Kidney glomerular epithelial cell (primary cell): ENCODE measurements around the gene KCNC2.

Experiments used
- DNase-seq: peaks from one replicate; lab custom pipeline; 2025; lab: John Stamatoyannopoulos, UW

Gene KCNC2

DNA sequence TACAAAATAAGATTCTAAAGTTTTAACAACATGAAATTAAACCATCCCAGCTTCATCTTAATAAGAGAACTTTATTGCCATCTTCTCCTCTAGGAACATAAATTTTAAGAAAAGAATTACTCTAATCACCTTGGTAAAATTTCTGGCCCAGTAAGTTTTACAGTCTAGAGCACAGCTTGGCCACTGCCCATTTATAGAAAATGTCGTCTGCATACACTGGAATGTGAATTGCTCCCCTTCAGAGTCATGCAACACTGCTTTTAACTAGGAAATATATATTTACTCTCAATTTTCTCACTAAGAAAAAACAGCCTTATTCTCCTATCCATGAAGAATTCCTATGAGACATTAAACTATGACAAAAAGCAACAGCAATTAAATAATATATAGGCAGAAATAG is 48.2 kb downstream of the KCNC2 start:
- peak; percentile 44 for DNase-seq

GRCh38 chr12:75157385-75157784 is 52.3 kb downstream of the KCNC2 start:
- no peak for DNase-seq

- DNase-seq, result no peak
Measured at GRCh38 chr12:75155962-75156361, 53.7 kb downstream of the KCNC2 start.

GRCh38 chr12:75154388-75154787 is 55.3 kb downstream of the KCNC2 start:
- DNase-seq, result no peak

GRCh38 chr12:75139196-75139595 is 70.4 kb downstream of the KCNC2 start:
- no peak for DNase-seq

- no peak for DNase-seq
Measured at GRCh38 chr12:75137896-75138295, 71.7 kb downstream of the KCNC2 start.

- DNase-seq, result no peak
Measured at GRCh38 chr12:75135026-75135425, 74.6 kb downstream of the KCNC2 start.

- no peak for DNase-seq
Measured at GRCh38 chr12:75130811-75131210, 78.8 kb downstream of the KCNC2 start.

GRCh38 chr12:75129275-75129674 is 80.4 kb downstream of the KCNC2 start:
- DNase-seq, result no peak

DNA sequence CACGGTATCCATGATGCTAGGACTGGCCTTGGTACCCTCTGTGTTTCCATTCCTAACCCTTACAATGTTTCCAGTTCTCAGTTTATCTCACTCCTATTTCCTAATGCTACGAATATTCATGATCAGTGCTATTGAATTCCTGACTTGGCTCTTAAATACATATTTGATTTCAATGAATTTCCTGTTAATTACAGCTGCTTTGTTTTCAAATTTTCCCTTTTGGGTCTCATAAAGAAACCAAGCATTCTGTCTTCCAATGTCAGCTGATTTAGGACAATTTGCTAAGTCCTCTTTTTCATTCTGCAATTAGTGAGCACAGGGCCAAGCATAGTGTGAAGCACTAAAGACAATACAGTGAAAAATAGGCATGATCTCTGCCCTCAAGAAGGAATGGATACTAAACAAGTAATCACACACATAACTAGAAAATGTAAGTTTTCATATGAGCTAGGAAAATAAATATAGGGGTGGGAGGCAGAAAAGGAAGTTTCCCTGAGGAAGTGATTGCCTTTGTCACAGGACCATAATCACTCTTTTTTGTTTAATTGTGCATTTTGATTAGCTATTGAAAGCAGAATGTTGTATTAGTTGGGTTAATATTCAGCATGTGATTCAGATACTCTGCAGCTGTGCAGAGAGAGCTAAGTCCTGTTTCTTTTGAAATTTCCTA is 88.5 kb downstream of the KCNC2 start:
- no peak for DNase-seq

DNA sequence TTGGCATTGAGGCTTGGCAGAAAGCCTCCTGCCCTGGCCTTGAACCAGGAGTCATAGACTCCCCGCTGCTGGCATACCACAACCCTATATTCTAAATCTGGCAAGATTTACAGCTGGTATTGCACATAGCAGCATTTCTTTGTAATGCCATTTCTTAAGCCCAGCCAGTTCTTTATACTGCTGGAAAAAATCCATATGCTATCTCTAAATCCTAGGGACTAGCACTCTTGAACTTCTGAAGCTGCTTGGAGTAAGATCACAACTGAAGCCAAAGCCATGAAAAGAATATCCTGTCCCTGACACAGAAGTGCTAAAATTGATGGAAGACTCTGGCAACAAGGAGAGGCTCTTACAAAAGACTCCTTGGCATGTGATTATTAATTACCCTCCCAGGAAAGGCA is 89.3 kb downstream of the KCNC2 start:
- no peak for DNase-seq

GRCh38 chr12:75116646-75117198 is 92.9 kb downstream of the KCNC2 start:
- no peak for DNase-seq

- no peak for DNase-seq
Measured at GRCh38 chr12:75115748-75116147, 93.9 kb downstream of the KCNC2 start.

- no peak for DNase-seq
Measured at GRCh38 chr12:75103822-75104221, 105.8 kb downstream of the KCNC2 start.

GRCh38 chr12:75101781-75102180 is 107.9 kb downstream of the KCNC2 start:
- DNase-seq, result no peak

DNA sequence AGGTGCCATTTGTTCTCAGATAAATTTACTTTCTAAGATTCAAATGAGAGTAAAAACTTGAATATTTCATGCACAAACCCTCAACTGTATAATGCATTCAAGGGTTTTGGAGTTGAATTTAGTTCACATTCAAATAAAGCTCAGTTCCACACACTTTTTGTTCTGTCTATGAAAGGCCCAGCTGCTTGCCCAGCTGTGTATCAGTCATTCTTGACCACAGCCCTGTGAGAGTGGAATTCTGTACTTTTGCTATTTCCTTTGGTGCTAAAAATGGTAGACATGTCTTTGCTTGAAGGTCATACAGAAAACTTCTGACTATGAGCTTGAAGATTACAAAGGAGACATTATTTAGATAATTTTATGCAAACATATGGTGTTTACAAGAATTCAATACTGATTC is 110.4 kb downstream of the KCNC2 start:
- DNase-seq, result no peak

DNA sequence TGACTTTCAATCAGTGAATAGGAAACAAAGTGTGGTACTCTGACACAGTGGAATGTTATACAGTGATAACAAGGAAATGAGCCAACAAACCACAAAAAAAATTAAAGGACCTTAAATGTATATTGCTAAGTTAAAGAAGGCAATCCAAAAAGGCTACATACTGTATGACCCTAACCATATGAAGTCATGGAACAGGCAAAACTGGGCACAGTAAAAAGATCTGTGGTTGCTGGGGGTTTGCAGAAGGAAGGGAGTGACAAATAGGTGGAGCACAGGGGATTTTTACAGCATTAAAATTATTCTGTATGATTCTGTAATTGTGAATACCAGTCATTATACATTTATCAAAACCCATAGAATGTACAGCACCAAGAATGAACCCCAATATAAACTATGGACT is 112.6 kb downstream of the KCNC2 start:
- DNase-seq, result no peak

- peak; percentile 1 for DNase-seq
Measured at GRCh38 chr12:75087654-75088053, 122.0 kb downstream of the KCNC2 start.

GRCh38 chr12:75086091-75087038 is 123.3 kb downstream of the KCNC2 start:
- no peak for DNase-seq

GRCh38 chr12:75081305-75081704 is 128.3 kb downstream of the KCNC2 start:
- DNase-seq, result no peak

GRCh38 chr12:75080582-75080981 is 129.1 kb downstream of the KCNC2 start:
- no peak for DNase-seq

GRCh38 chr12:75065482-75065881 is 144.2 kb downstream of the KCNC2 start:
- DNase-seq, result no peak

DNA sequence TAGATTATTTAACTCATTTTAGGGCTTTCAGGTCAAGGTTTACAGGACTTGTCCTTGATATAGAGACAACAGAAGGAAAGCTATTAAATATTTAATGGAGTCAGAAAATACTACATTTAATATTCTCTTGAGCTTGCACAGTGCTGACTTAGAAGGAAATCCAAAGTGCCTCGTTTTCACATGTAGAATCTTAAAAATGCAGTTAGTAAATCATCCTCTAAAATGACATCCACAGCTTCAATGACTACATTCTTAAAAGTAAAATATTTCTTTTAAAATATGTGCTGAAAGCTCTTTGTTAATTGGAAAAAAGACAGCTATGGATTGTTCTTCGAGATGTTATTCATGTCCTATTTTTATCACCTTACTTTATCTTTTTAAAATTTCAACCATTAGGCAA is 146.9 kb downstream of the KCNC2 start:
- no peak for DNase-seq
